ENCODE data around the gene RNU6-9.
"Not testable (repeated sequence)": the region's sequence is repeated elsewhere in the genome, so short reads cannot be mapped to it uniquely, and the experiment has no call there.

Gene RNU6-9

DNA sequence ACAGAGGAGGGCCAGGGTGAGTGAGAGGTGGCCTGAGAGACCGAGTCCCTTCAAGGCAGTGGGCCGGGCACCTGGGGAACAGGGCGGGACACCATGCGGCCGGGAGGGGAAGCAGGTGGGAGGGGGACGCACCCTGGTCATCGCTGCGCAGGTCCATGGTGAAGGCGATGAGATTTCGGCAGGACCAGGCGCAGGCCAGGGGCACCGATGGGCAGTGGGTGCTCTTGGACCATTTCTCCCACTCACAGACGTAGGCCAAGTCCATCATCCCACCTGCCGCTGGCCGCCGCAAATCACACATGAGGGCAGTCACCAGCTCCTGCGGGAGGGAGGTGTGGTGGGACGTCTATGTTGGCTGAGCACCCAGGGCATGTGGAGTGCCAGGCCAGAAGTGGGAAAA is 2.5 kb upstream of the RNU6-9 start:
- no peak for ATAC-seq
- TF ChIP-seq SNAI2 (CRISPR knock-in tag; IDR thresholded peaks at IDR 0.05) = no peak
- TF ChIP-seq, protein P1, sequence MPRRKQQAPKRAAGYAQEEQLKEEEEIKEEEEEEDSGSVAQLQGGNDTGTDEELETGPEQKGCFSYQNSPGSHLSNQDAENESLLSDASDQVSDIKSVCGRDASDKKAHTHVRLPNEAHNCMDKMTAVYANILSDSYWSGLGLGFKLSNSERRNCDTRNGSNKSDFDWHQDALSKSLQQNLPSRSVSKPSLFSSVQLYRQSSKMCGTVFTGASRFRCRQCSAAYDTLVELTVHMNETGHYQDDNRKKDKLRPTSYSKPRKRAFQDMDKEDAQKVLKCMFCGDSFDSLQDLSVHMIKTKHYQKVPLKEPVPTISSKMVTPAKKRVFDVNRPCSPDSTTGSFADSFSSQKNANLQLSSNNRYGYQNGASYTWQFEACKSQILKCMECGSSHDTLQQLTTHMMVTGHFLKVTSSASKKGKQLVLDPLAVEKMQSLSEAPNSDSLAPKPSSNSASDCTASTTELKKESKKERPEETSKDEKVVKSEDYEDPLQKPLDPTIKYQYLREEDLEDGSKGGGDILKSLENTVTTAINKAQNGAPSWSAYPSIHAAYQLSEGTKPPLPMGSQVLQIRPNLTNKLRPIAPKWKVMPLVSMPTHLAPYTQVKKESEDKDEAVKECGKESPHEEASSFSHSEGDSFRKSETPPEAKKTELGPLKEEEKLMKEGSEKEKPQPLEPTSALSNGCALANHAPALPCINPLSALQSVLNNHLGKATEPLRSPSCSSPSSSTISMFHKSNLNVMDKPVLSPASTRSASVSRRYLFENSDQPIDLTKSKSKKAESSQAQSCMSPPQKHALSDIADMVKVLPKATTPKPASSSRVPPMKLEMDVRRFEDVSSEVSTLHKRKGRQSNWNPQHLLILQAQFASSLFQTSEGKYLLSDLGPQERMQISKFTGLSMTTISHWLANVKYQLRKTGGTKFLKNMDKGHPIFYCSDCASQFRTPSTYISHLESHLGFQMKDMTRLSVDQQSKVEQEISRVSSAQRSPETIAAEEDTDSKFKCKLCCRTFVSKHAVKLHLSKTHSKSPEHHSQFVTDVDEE (CRISPR knock-in tag; IDR thresholded peaks at IDR 0.05) = no peak
- TF ChIP-seq ESRRG (CRISPR knock-in tag; IDR thresholded peaks at IDR 0.05) = no peak
- TF ChIP-seq, protein P2, sequence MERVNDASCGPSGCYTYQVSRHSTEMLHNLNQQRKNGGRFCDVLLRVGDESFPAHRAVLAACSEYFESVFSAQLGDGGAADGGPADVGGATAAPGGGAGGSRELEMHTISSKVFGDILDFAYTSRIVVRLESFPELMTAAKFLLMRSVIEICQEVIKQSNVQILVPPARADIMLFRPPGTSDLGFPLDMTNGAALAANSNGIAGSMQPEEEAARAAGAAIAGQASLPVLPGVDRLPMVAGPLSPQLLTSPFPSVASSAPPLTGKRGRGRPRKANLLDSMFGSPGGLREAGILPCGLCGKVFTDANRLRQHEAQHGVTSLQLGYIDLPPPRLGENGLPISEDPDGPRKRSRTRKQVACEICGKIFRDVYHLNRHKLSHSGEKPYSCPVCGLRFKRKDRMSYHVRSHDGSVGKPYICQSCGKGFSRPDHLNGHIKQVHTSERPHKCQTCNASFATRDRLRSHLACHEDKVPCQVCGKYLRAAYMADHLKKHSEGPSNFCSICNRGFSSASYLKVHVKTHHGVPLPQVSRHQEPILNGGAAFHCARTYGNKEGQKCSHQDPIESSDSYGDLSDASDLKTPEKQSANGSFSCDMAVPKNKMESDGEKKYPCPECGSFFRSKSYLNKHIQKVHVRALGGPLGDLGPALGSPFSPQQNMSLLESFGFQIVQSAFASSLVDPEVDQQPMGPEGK (CRISPR knock-in tag; IDR thresholded peaks at IDR 0.05; ENCODE audit: borderline replicate concordance) = no peak
- TF ChIP-seq ZFP3 (CRISPR knock-in tag; IDR thresholded peaks at IDR 0.05) = no peak
- no peak for TF ChIP-seq TOX (CRISPR knock-in tag; IDR thresholded peaks at IDR 0.05; ENCODE audit: borderline replicate concordance)
- TF ChIP-seq GLIS3 (CRISPR knock-in tag; IDR thresholded peaks at IDR 0.05) = no peak
- TF ChIP-seq ZNF565 (CRISPR knock-in tag; conservative IDR thresholded peaks at IDR 0.05; ENCODE audit: low read depth) = no peak
- TF ChIP-seq OSR1 (CRISPR knock-in tag; IDR thresholded peaks at IDR 0.05) = no peak
- TF ChIP-seq BACH2 (CRISPR knock-in tag; IDR thresholded peaks at IDR 0.05; ENCODE audit: borderline replicate concordance) = no peak
- no peak for TF ChIP-seq ZNF70 (CRISPR knock-in tag; IDR thresholded peaks at IDR 0.05)
- no peak for TF ChIP-seq PPARA (CRISPR knock-in tag; IDR thresholded peaks at IDR 0.05; ENCODE audit: borderline replicate concordance)
- TF ChIP-seq ZC3H10 (CRISPR knock-in tag; IDR thresholded peaks at IDR 0.05) = no peak
- no peak for TF ChIP-seq TCF4 (CRISPR knock-in tag; IDR thresholded peaks at IDR 0.05; ENCODE audit: borderline replicate concordance)
- no peak for TF ChIP-seq ISL1 (CRISPR knock-in tag; IDR thresholded peaks at IDR 0.05)

DNA sequence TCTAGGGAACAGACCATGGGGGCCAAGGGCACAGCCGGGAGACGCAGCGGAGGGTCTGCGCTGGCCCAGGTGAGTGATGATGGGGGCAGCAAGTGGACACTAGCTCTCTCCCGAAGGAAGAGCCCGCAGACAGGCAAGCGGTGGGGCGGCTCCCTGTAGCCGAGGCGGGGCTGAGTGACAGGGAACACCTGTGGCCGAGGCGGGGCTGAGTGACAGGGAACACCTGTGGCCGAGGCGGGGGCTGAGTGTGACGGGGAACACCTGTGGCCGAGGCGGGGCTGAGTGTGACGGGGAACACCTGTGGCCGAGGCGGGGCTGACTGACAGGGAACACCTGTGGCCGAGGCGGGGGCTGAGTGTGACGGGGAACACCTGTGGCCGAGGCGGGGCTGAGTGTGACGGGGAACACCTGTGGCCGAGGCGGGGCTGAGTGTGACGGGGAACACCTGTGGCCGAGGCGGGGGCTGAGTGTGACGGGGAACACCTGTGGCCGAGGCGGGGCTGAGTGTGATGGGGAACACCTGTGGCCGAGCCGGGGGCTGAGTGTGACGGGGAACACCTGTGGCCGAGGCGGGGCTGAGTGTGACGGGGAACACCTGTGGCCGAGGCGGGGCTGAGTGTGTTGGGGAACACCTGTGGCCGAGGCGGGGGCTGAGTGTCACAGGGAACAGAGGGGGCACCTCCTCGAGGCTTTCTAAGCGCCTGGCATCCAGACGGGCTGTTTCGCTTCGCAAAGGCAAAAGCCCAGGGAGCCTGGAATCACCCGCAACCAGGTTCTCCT is 1.7 kb upstream of the RNU6-9 start:
- ATAC-seq = not testable (repeated sequence)

DNA sequence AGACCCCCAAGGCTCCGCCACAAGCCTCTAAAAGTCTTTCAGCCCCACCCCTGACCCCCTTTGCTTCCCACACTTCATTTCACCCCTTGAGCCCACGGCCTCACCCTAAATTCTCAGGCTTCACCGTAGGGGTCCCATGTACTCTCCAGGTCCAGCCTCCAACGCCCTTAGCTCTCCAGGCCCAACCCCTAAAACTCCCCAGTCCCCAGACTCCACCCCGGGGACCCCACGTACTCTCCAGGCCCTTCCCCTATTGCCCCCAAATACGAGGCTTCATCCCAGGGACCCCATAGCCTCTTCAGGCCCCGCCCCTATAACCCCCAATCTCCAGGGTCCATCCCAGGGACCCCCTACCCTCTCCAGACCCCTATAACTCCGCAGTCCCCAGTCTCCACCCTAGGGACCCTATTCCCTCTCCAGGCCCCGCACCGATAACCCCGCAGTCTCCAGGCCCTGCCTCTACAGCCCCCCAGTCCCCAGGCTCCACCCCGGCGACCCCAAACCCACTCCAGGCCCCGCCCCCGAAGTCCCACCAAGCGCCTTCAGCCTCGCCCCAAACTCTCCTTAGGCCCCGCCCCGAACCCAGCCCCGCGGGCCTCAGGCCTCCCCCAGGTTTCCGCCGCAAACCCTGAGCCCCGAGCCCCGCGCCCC is 916 bp upstream of the RNU6-9 start:
- no peak; the same call in 2 of the 3 replicates for ATAC-seq
- TF ChIP-seq ZNF565 (CRISPR knock-in tag; conservative IDR thresholded peaks at IDR 0.05; ENCODE audit: low read depth) = no peak
- no peak for TF ChIP-seq ZNF70 (CRISPR knock-in tag; IDR thresholded peaks at IDR 0.05)
- no peak for TF ChIP-seq ISL1 (CRISPR knock-in tag; IDR thresholded peaks at IDR 0.05)
- no peak for TF ChIP-seq RARB (CRISPR knock-in tag; IDR thresholded peaks at IDR 0.05)
- TF ChIP-seq ARNTL (CRISPR knock-in tag; IDR thresholded peaks at IDR 0.05; ENCODE audit: borderline replicate concordance, low read depth) = no peak
- TF ChIP-seq, protein P3, sequence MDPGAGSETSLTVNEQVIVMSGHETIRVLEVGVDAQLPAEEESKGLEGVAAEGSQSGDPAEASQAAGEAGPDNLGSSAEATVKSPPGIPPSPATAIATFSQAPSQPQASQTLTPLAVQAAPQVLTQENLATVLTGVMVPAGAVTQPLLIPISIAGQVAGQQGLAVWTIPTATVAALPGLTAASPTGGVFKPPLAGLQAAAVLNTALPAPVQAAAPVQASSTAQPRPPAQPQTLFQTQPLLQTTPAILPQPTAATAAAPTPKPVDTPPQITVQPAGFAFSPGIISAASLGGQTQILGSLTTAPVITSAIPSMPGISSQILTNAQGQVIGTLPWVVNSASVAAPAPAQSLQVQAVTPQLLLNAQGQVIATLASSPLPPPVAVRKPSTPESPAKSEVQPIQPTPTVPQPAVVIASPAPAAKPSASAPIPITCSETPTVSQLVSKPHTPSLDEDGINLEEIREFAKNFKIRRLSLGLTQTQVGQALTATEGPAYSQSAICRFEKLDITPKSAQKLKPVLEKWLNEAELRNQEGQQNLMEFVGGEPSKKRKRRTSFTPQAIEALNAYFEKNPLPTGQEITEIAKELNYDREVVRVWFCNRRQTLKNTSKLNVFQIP (CRISPR knock-in tag; IDR thresholded peaks at IDR 0.05; ENCODE audit: borderline replicate concordance, low read depth) = no peak
- no peak for TF ChIP-seq TOX (CRISPR knock-in tag; IDR thresholded peaks at IDR 0.05; ENCODE audit: borderline replicate concordance)
- TF ChIP-seq, protein P1 (CRISPR knock-in tag; IDR thresholded peaks at IDR 0.05) = no peak
- TF ChIP-seq BACH2 (CRISPR knock-in tag; IDR thresholded peaks at IDR 0.05; ENCODE audit: borderline replicate concordance) = no peak
- TF ChIP-seq ZNF8 (CRISPR knock-in tag; IDR thresholded peaks at IDR 0.05) = no peak
- no peak for TF ChIP-seq GLIS3 (CRISPR knock-in tag; IDR thresholded peaks at IDR 0.05)
- TF ChIP-seq, protein P4, sequence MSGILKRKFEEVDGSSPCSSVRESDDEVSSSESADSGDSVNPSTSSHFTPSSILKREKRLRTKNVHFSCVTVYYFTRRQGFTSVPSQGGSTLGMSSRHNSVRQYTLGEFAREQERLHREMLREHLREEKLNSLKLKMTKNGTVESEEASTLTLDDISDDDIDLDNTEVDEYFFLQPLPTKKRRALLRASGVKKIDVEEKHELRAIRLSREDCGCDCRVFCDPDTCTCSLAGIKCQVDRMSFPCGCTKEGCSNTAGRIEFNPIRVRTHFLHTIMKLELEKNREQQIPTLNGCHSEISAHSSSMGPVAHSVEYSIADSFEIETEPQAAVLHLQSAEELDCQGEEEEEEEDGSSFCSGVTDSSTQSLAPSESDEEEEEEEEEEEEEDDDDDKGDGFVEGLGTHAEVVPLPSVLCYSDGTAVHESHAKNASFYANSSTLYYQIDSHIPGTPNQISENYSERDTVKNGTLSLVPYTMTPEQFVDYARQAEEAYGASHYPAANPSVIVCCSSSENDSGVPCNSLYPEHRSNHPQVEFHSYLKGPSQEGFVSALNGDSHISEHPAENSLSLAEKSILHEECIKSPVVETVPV (CRISPR knock-in tag; IDR thresholded peaks at IDR 0.05) = no peak
- TF ChIP-seq, protein P2 (CRISPR knock-in tag; IDR thresholded peaks at IDR 0.05; ENCODE audit: borderline replicate concordance) = no peak
- no peak for TF ChIP-seq ESRRG (CRISPR knock-in tag; IDR thresholded peaks at IDR 0.05)

All from SK-N-SH treated with all-trans-retinoic acid at 6 μM for 48 hours (cell line).